ENCODE data around the gene ABO. TPM values are rescaled to one million over a fixed set of nuclear protein-coding genes. Genes with fewer than 3 reads are reported as not detected.
A peak's percentile ranks its signal among the peaks of the same experiment; 100 is the strongest.
"Not testable (repeated sequence)": the region's sequence is repeated elsewhere in the genome, so short reads cannot be mapped to it uniquely, and the experiment has no call there.

The ABO gene
- total and polyA plus RNA-seq, 9 of the 15 experiments (the other 6 are each of a cell fraction or from before 2014, with no cell fraction given): 5.0 to 21.9 (median 11.9) TPM

GRCh38 chr9:133283255-133284032, 8.4 kb upstream of the ABO start (continued):
- peak; percentile 70; the same call in 1 of the 2 replicates for TF ChIP-seq E2F1 (CRISPR knock-in tag; IDR thresholded peaks at IDR 0.05)
- peak; percentile 93 for TF ChIP-seq BCOR (IDR thresholded peaks at IDR 0.05)
- TF ChIP-seq FOXM1 (IDR thresholded peaks at IDR 0.05; ENCODE audit: low read depth): peak; percentile 92
- TF ChIP-seq FOXM1 (CRISPR knock-in tag; IDR thresholded peaks at IDR 0.05; ENCODE audit: low read depth): not testable (repeated sequence)
- peak; percentile 76; the same call in 1 of the 2 replicates for TF ChIP-seq ELF4 (CRISPR knock-in tag; IDR thresholded peaks at IDR 0.05)
- TF ChIP-seq PYGO2 (tag; IDR thresholded peaks at IDR 0.05): peak; percentile 60; the same call in 1 of the 2 replicates
- TF ChIP-seq HES1 (IDR thresholded peaks at IDR 0.05; ENCODE audit: low read depth): peak; percentile 82
- TF ChIP-seq ZNF274 (IDR thresholded peaks at IDR 0.05; ENCODE audit: borderline replicate concordance, low read depth, low read length): peak; percentile 73; the same call in 1 of the 2 replicates
- TF ChIP-seq, protein P1, sequence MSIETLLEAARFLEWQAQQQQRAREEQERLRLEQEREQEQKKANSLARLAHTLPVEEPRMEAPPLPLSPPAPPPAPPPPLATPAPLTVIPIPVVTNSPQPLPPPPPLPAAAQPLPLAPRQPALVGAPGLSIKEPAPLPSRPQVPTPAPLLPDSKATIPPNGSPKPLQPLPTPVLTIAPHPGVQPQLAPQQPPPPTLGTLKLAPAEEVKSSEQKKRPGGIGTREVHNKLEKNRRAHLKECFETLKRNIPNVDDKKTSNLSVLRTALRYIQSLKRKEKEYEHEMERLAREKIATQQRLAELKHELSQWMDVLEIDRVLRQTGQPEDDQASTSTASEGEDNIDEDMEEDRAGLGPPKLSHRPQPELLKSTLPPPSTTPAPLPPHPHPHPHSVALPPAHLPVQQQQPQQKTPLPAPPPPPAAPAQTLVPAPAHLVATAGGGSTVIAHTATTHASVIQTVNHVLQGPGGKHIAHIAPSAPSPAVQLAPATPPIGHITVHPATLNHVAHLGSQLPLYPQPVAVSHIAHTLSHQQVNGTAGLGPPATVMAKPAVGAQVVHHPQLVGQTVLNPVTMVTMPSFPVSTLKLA (conservative IDR thresholded peaks at IDR 0.05): peak; percentile 70 to 89
- TF ChIP-seq TCF3 (CRISPR knock-in tag; IDR thresholded peaks at IDR 0.05): peak; percentile 100
- TF ChIP-seq L3MBTL2 (IDR thresholded peaks at IDR 0.05): peak; percentile 89
- TF ChIP-seq HDAC8 (tag; IDR thresholded peaks at IDR 0.05): 0 out of 2 replicates have a peak, but pooled peaks have one; percentile 60
- peak in 1 of 3 experiments; percentile 51 for TF ChIP-seq YY1 (IDR thresholded peaks at IDR 0.05; ENCODE audit: borderline replicate concordance in 1 of 3, control insufficient read depth in 1 of 3, extremely low read depth in 1 of 3, insufficient read depth in 3 of 3, insufficient read length in 1 of 3, insufficient replicate concordance in 2 of 3, low read depth in 1 of 3, low read length in 2 of 3)
- TF ChIP-seq NBN (IDR thresholded peaks at IDR 0.05; ENCODE audit: low read depth): peak; percentile 60; the same call in 1 of the 2 replicates
- TF ChIP-seq, protein P2, sequence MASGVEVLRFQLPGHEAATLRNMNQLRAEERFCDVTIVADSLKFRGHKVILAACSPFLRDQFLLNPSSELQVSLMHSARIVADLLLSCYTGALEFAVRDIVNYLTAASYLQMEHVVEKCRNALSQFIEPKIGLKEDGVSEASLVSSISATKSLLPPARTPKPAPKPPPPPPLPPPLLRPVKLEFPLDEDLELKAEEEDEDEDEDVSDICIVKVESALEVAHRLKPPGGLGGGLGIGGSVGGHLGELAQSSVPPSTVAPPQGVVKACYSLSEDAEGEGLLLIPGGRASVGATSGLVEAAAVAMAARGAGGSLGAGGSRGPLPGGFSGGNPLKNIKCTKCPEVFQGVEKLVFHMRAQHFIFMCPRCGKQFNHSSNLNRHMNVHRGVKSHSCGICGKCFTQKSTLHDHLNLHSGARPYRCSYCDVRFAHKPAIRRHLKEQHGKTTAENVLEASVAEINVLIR (CRISPR knock-in tag; IDR thresholded peaks at IDR 0.05): 0 out of 2 replicates have a peak, but pooled peaks have one; percentile 41
- peak; percentile 95 for TF ChIP-seq CREB3 (tag; conservative IDR thresholded peaks at IDR 0.05; ENCODE audit: low read depth)
- TF ChIP-seq MAX (CRISPR knock-in tag; IDR thresholded peaks at IDR 0.05): peak; percentile 99
- peak; percentile 64; the same call in 1 of the 2 replicates for TF ChIP-seq GTF2A2 (tag; IDR thresholded peaks at IDR 0.05)

Measured in K562 (cell line).